ENCODE data around the gene RPSA. TPM values are rescaled to one million over a fixed set of nuclear protein-coding genes. Genes with fewer than 3 reads are reported as not detected.

The RPSA gene
- total RNA-seq, 1 experiment from 2014 or later = 2,486 TPM

- no peaks in the 10 kb centered on the region; a peak in 1 of 4 replicates for H3K36me3 ChIP-seq (ENCODE audit: control insufficient read depth in 1 of 2, insufficient read depth in 2 of 2, low read length in 2 of 2)
- peaks cover 28% of the 10 kb centered on the region for H3K79me2 ChIP-seq (ENCODE audit: insufficient read depth, low read length)
- peaks cover 9% of the 10 kb centered on the region; the same call in 1 of the 2 replicates for H4K20me1 ChIP-seq (ENCODE audit: insufficient read depth)
- POLR2A ChIA-PET = no interaction called here
- no peaks in the 10 kb centered on the region for H3K9me3 ChIP-seq (ENCODE audit: control insufficient read depth in 1 of 2, insufficient read depth in 1 of 2, low read depth in 1 of 2, low read length in 2 of 2)
- ATAC-seq = no peak
- RAD21 ChIA-PET (ENCODE audit: low non-redundant PET in 1 of 2, low total read pairs in 2 of 2, uncharacterized antibody in 2 of 2, unreplicated experiment in 2 of 2) = no interaction called here
- H2AFZ ChIP-seq (ENCODE audit: low read depth, low read length, poor library complexity, severe bottlenecking) = no peak overlapping the region
- H3K9me2 ChIP-seq (ENCODE audit: insufficient read depth) = no peaks in the 10 kb centered on the region
- H3K4me3 ChIP-seq (replicated peaks in 1 of 2; ENCODE audit: low read depth in 1 of 2, low read length in 2 of 2) = no peak overlapping the region
- H3K4me1 ChIP-seq (ENCODE audit: control insufficient read depth in 1 of 2, insufficient read depth in 2 of 2, low read length in 2 of 2) = peaks cover 9 to 23% of the 10 kb centered on the region in 2 experiments; a peak in 3 of 4 replicates
- peaks cover 8% of the 10 kb centered on the region; the same call in 1 of the 2 replicates for H3K27me3 ChIP-seq (ENCODE audit: insufficient read depth, low read length)
- intact Hi-C loops (cut with micrococcal nuclease) = no loop called here
- TF ChIP-seq CBX3 (IDR thresholded peaks at IDR 0.05; ENCODE audit: low read depth) (no peak), RAD21 (IDR thresholded peaks at IDR 0.05; ENCODE audit: low read depth) (no peak), POLR2A (IDR thresholded peaks at IDR 0.05; ENCODE audit: borderline replicate concordance, extremely low read depth, insufficient read depth, insufficient read length) (no peak), EGR1 (IDR thresholded peaks at IDR 0.05; ENCODE audit: low read depth) (no peak), FOSL1 (IDR thresholded peaks at IDR 0.05; ENCODE audit: low read depth) (no peak), CTCF (IDR thresholded peaks at IDR 0.05 in 2 of 3, conservative IDR thresholded peaks at IDR 0.05 in 1 of 3; ENCODE audit: borderline replicate concordance in 1 of 3, insufficient read depth in 1 of 3, low read depth in 2 of 3, low read length in 2 of 3) (no peak), ZFX (IDR thresholded peaks at IDR 0.05) (no peak), EZH2 (IDR thresholded peaks at IDR 0.05) (no peak), POLR2AphosphoS5 (IDR thresholded peaks at IDR 0.05; ENCODE audit: low read depth, low read length) (no peak), ZBTB33 (IDR thresholded peaks at IDR 0.05; ENCODE audit: extremely low read depth, insufficient replicate concordance, low read length) (no peak), SP1 (IDR thresholded peaks at IDR 0.05; ENCODE audit: low read depth) (no peak), REST (IDR thresholded peaks at IDR 0.05; ENCODE audit: low read depth) (no peak), SRF (IDR thresholded peaks at IDR 0.05; ENCODE audit: low read depth) (no peak), MAX (IDR thresholded peaks at IDR 0.05) (no peak), EZH2phosphoT487 (IDR thresholded peaks at IDR 0.05; ENCODE audit: borderline replicate concordance) (no peak), ZNF274 (IDR thresholded peaks at IDR 0.05; ENCODE audit: low read depth, low read length) (no peak), TCF7L2 (IDR thresholded peaks at IDR 0.05; ENCODE audit: borderline replicate concordance, extremely low read depth, insufficient read depth, insufficient read length) (no peak), SIN3A (IDR thresholded peaks at IDR 0.05; ENCODE audit: low read depth) (no peak), ATF3 (IDR thresholded peaks at IDR 0.05) (no peak), YY1 (IDR thresholded peaks at IDR 0.05; ENCODE audit: extremely low read depth, insufficient replicate concordance, low read depth, low read length) (no peak)
- no peak overlapping the region for H3K27ac ChIP-seq (ENCODE audit: low read depth, low read length)
- no peak overlapping the region for H3K4me2 ChIP-seq (ENCODE audit: low read length)
- no peak overlapping the region for H3K9ac ChIP-seq (ENCODE audit: low read length)
- no TSS peak for BruUV-seq (replicated peaks)
- CTCF ChIA-PET = no interaction called here
- DNase-seq (ENCODE audit: low read depth, low spot score) = no peak
Measured at GRCh38 chr3:39381432-39381831, 25.1 kb upstream of the RPSA start.
